ENCODE measurements around the gene PI4KA. TPM values are rescaled to one million over a fixed set of nuclear protein-coding genes. Genes with fewer than 3 reads are reported as not detected.
"Not testable (repeated sequence)": the region's sequence is repeated elsewhere in the genome, so short reads cannot be mapped to it uniquely, and the experiment has no call there.

The PI4KA gene
- total and polyA plus RNA-seq, 8 donors = 22.7 to 174 (median 55.4) TPM

- WGBS, 5 donors = 64 to 76% (median 65%) methylated on average over 3 of the region's 3 CpGs
Observed at GRCh38 chr22:20904980-20905355, 46.4 kb upstream of the PI4KA start.

GRCh38 chr22:20904008-20904979 is 45.7 kb upstream of the PI4KA start:
- Histone ChIP-seq H3K4me1 (peaks cover 0 to 3% (median 0%) of the 10 kb centered on the region in 4 donors), H3K27ac (no peak overlapping the region), H3K4me3 (no peak overlapping the region), H3K9me3 (no peaks in the 10 kb centered on the region), H3K36me3 (no peaks in the 10 kb centered on the region), H3K27me3 (no peaks in the 10 kb centered on the region)
- intact Hi-C loops (cut with DNase I; ENCODE audit: low total_unique reads) = no loop called here
- TF ChIP-seq POLR2A (IDR thresholded peaks at IDR 0.05) = no peak
- TF ChIP-seq POLR2AphosphoS5 (IDR thresholded peaks at IDR 0.05) = peak in 2 of 3 donors; percentile 46 to 63
- TF ChIP-seq CTCF (IDR thresholded peaks at IDR 0.05) = no peak
- TF ChIP-seq EP300 (IDR thresholded peaks at IDR 0.05) = no peak
- WGBS, 5 donors = 73 to 84% (median 77%) methylated on average over 7 of the region's 7 CpGs
- DNase-seq = peak in 1 of 2 donors; percentile 9

More at GRCh38 chr22:20904980-20905355, 46.4 kb upstream of the PI4KA start:
- intact Hi-C loops (cut with DNase I; ENCODE audit: low total_unique reads) = no loop called here
- DNase-seq = no peak
- H3K4me1 ChIP-seq = peaks cover 0 to 3% (median 0%) of the 10 kb centered on the region in 4 donors
- no peaks in the 10 kb centered on the region for H3K9me3 ChIP-seq
- H3K4me3 ChIP-seq = no peak overlapping the region
- no peaks in the 10 kb centered on the region for H3K36me3 ChIP-seq
- H3K27ac ChIP-seq = no peak overlapping the region
- TF ChIP-seq POLR2AphosphoS5 (IDR thresholded peaks at IDR 0.05) = no peak
- no peak for TF ChIP-seq CTCF (IDR thresholded peaks at IDR 0.05)
- TF ChIP-seq EP300 (IDR thresholded peaks at IDR 0.05) = no peak
- no peak for TF ChIP-seq POLR2A (IDR thresholded peaks at IDR 0.05)
- no peaks in the 10 kb centered on the region for H3K27me3 ChIP-seq

GRCh38 chr22:20903093-20903492 is 44.5 kb upstream of the PI4KA start:
- intact Hi-C loops (cut with DNase I; ENCODE audit: low total_unique reads) = no loop called here
- H3K4me1 ChIP-seq = peaks cover 0 to 3% (median 0%) of the 10 kb centered on the region in 4 donors
- H3K4me3 ChIP-seq = no peak overlapping the region
- H3K27ac ChIP-seq = no peak overlapping the region
- H3K27me3 ChIP-seq = no peaks in the 10 kb centered on the region
- no peaks in the 10 kb centered on the region for H3K9me3 ChIP-seq
- 94 to 99% (median 97%) methylated on average over 2 of the region's 2 CpGs for WGBS, 5 donors
- TF ChIP-seq EP300 (IDR thresholded peaks at IDR 0.05) = no peak
- TF ChIP-seq POLR2AphosphoS5 (IDR thresholded peaks at IDR 0.05) = no peak
- TF ChIP-seq CTCF (IDR thresholded peaks at IDR 0.05) = no peak
- TF ChIP-seq POLR2A (IDR thresholded peaks at IDR 0.05) = no peak
- H3K36me3 ChIP-seq = no peaks in the 10 kb centered on the region
- DNase-seq = no peak

- H3K4me3 ChIP-seq; H3K4me1 ChIP-seq; H3K9me3 ChIP-seq; H3K27ac ChIP-seq; intact Hi-C loops (cut with DNase I; ENCODE audit: low total_unique reads); H3K27me3 ChIP-seq; H3K36me3 ChIP-seq; DNase-seq: not testable (repeated sequence)
- 93 to 95% (median 94%) methylated on average over 17 to 18 of the region's 18 CpGs for WGBS, 5 donors
Observed at GRCh38 chr22:20901093-20902033, 42.8 kb upstream of the PI4KA start.

Measured in stomach (tissue), 9 donors.